IPS-20b (cell line): Measurements from ENCODE around the gene SLC27A2.
"Not testable (repeated sequence)": the region's sequence is repeated elsewhere in the genome, so short reads cannot be mapped to it uniquely, and the experiment has no call there.

Experiments used
- H3K27ac ChIP-seq: one replicate; pipeline ENCODE4 v1.5.1; 2013; ENCODE audit warnings: low read length
- H3K27me3 ChIP-seq: 2 replicates; pipeline ENCODE4 v1.6.1; 2013; ENCODE audit warnings: mild to moderate bottlenecking, low read length, inconsistent platforms; ENCODE audit not compliant: insufficient read depth
- H3K36me3 ChIP-seq: 2 replicates; pipeline ENCODE4 v1.6.1; 2013; ENCODE audit warnings: low read depth, mild to moderate bottlenecking, inconsistent platforms, low read length, moderate library complexity; ENCODE audit not compliant: insufficient read depth
- H3K4me1 ChIP-seq: 2 replicates; pipeline ENCODE4 v1.6.1; 2013; ENCODE audit warnings: mild to moderate bottlenecking, control low read depth, inconsistent platforms, low read length, moderate library complexity; ENCODE audit not compliant: insufficient read depth
- H3K4me3 ChIP-seq: 2 replicates; pipeline ENCODE4 v1.5.1; 2013; ENCODE audit warnings: mild to moderate bottlenecking, low read length, inconsistent platforms
- H3K9ac ChIP-seq: 2 replicates; pipeline ENCODE4 v1.6.1; 2013; ENCODE audit warnings: low read depth, mild to moderate bottlenecking, inconsistent platforms, low read length, moderate library complexity
- H3K9me3 ChIP-seq: 2 replicates; pipeline ENCODE4 v1.6.1; 2013; ENCODE audit warnings: mild to moderate bottlenecking, low read depth, low read length, inconsistent platforms; ENCODE audit not compliant: insufficient read depth

The SLC27A2 gene

DNA sequence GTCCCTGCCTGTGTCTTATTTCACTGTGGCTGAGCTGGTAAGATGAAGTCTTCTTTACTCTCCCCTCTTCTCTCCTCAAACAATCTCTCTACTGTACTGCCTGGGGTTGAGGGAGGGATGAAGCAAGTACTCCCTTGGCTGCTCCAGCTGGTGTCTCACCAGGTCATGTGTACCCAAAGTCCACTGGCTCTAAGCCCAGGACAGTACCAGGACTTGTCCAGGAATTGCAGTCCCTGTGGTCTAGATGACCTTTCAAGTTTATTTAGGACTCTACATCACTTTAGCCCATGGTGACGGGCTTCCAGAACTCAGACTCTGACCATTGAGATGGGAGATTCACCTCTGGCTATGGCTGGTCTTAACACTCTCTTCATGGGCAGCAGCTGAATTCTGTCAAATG is 17.5 kb upstream of the SLC27A2 start:
- Histone ChIP-seq H3K9me3 (no peaks in the 10 kb centered on the region; the same call in 1 of the 2 replicates), H3K4me1 (no peaks in the 10 kb centered on the region; the same call in 1 of the 2 replicates), H3K27me3 (no peaks in the 10 kb centered on the region), H3K9ac (no peak overlapping the region), H3K27ac (no peak overlapping the region), H3K4me3 (no peak overlapping the region), H3K36me3 (no peaks in the 10 kb centered on the region)

DNA sequence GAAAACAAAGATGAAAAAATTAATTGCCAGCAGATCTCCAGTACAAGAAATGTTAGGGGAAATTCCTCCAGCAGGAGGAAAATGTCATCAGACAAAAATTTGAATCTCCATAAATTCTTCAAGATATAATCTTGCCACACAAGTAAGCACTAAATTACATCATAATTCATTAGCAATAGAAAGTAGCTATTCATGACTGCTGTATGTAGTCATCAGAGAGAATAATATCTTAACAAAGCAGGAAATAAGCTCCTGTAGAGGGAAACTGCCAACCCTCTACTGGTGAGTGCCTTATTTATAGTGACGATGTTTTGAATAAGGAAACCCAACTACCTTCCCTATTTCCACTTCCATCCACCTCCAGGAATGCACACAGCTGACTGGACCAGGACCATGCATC is 15.8 kb upstream of the SLC27A2 start:
- H3K9me3 ChIP-seq, result no peaks in the 10 kb centered on the region
- H3K36me3 ChIP-seq, result no peaks in the 10 kb centered on the region
- no peaks in the 10 kb centered on the region; the same call in 1 of the 2 replicates for H3K4me1 ChIP-seq
- H3K27me3 ChIP-seq, result no peaks in the 10 kb centered on the region
- H3K9ac ChIP-seq, result no peak overlapping the region
- H3K27ac ChIP-seq, result no peak overlapping the region
- no peak overlapping the region for H3K4me3 ChIP-seq

DNA sequence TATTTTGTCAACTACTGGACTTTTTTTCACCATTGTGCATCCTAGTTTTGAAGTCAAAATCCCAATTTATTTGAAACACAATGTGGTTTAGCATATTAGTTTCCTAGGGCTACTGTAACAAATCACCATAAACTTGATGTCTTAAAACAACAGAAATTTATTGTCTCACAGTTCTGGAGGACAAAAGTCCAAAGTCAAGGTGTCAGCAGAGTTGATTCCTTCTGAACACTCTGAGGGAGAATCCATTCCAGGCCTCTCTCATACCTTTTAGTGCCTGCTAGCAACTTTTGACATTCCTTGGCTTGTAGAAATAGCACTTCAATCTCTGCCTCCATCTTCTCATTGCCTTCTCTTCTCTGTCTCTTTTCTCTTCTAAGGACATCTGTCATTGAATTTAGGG is 14.9 kb upstream of the SLC27A2 start:
- Histone ChIP-seq H3K27me3 (no peaks in the 10 kb centered on the region), H3K36me3 (no peaks in the 10 kb centered on the region), H3K4me1 (no peaks in the 10 kb centered on the region; the same call in 1 of the 2 replicates), H3K4me3 (no peak overlapping the region), H3K27ac (no peak overlapping the region), H3K9me3 (no peaks in the 10 kb centered on the region), H3K9ac (no peak overlapping the region)

DNA sequence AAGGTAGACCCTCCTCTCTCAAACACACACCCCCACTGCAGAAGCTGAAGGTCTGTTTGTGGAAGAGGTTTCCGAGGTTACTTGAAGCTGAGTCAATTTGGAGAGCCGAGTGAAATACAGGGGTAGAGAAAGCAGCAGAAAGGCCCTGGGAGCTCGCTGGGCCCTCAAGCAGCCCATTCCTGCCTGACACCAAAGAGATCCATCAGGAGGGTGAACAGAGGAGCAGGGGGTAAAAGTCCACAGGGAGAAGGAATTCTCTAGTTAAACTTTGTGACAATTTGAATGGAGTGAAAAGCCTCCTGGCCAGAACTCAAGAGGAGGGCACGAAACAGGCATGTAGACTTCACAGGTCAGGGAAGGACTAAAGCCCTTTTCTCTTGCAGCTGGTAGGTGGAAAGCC is 13.6 kb upstream of the SLC27A2 start:
- no peaks in the 10 kb centered on the region for H3K27me3 ChIP-seq
- no peaks in the 10 kb centered on the region; the same call in 1 of the 2 replicates for H3K4me1 ChIP-seq
- H3K9ac ChIP-seq, result no peak overlapping the region
- H3K27ac ChIP-seq, result no peak overlapping the region
- no peaks in the 10 kb centered on the region for H3K36me3 ChIP-seq
- no peak overlapping the region for H3K4me3 ChIP-seq
- no peaks in the 10 kb centered on the region for H3K9me3 ChIP-seq

DNA sequence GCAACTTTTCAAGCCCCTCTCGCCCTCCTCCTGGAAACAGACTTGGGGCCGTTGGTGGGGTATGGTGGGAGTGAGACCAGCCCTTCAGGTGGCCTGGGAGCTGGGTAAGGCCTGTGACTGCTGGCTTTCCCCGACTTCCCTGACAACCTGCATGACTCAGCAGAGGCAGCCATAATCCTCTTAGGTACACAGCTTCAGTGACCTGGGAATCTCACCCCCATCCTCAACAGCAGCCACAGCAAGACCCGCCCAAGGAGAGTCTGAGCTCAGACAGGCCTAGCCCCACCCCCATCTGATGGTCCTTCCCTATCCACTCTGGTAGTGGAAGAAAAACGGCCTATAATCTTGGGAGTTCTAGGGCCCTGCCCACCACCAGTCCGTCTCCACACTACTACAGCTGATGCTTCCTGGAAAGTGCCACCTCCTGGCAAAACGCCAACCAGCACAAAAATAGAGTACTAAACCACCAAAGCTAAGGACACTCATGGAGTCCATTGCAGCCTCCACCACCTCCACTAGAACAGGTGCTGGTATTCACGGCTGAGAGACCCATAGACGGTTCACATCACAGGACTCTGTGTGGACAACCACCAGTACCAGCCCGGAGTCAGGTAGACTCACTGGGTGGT is 13.1 kb upstream of the SLC27A2 start:
- no peaks in the 10 kb centered on the region for H3K27me3 ChIP-seq
- H3K36me3 ChIP-seq, result no peaks in the 10 kb centered on the region
- H3K27ac ChIP-seq, result no peak overlapping the region
- H3K4me3 ChIP-seq, result no peak overlapping the region
- H3K9ac ChIP-seq, result no peak overlapping the region
- no peaks in the 10 kb centered on the region; the same call in 1 of the 2 replicates for H3K4me1 ChIP-seq
- H3K9me3 ChIP-seq, result no peaks in the 10 kb centered on the region

DNA sequence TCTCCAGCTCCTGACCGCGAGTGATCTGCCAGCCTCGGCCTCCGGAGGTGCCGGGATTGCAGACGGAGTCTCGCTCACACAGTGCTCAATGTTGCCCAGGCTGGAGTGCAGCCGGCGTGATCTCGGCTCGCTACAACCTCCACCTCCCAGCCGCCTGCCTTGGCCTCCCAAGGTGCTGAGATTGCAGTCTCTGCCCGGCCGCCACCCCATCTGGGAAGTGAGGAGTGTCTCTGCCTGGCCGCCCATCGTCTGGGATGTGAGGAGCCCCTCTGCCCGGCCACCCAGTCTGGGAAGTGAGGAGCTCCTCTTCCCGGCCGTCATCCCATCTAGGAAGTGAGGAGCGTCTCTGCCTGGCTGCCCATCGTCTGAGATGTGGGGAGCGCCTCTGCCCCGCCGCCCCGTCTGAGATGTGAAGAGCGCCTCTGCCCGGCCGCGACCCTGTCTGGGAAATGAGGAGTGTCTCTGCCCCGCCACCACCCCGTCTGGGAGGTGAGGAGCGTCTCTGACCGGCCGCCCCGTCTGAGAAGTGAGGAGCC is 9.6 kb upstream of the SLC27A2 start:
- not testable (repeated sequence) for H3K27me3 ChIP-seq, H3K9me3 ChIP-seq, H3K27ac ChIP-seq, H3K9ac ChIP-seq, H3K36me3 ChIP-seq, H3K4me3 ChIP-seq, H3K4me1 ChIP-seq

DNA sequence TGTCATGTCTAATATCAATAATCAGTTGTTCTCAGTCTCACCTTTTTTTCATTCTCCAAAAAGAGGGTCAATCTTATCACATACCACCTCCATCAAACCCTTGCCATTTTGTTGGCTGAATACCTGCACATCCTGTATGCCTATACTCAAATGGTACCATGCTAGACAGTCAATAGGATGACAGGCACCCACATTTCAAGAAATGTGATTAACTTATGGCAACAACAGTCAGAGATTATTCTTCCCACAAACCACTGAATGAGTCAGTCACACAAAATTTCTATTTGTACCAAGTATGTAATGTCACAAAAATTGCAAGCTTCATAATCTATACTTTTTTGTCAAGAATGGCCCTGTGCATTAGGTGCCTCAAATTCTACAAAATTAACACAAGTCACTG is 5.1 kb upstream of the SLC27A2 start:
- peaks cover 25% of the 10 kb centered on the region for H3K27me3 ChIP-seq
- H3K9ac ChIP-seq, result no peak overlapping the region
- H3K4me1 ChIP-seq, result peaks cover 5% of the 10 kb centered on the region; the same call in 1 of the 2 replicates
- no peaks in the 10 kb centered on the region for H3K9me3 ChIP-seq
- H3K27ac ChIP-seq, result no peak overlapping the region
- no peaks in the 10 kb centered on the region for H3K36me3 ChIP-seq
- H3K4me3 ChIP-seq, result no peak overlapping the region

DNA sequence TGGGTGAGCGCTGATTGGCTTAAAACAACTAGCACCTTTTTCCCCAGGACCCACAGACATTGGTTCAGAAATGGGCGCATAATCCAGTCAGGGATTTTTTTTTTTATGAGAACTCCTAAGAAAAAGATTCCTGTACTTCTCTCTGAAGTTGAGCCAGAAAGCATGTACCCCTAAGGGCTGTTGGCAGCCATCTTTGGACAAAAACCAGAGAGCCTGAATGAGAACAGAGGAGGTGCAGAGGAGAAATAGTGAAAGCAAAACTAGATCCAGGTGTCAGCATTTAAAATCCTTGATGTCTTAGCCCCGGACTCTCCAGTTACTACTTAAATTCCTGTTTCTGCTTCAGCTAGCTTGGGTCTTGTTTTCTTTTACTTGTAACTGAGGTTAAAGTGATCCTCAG is 1.9 kb upstream of the SLC27A2 start:
- H3K4me1 ChIP-seq, result peaks cover 9% of the 10 kb centered on the region; the same call in 1 of the 2 replicates
- H3K27me3 ChIP-seq, result peaks cover 50% of the 10 kb centered on the region
- no peak overlapping the region for H3K4me3 ChIP-seq
- H3K9me3 ChIP-seq, result no peaks in the 10 kb centered on the region
- H3K9ac ChIP-seq, result no peak overlapping the region
- H3K27ac ChIP-seq, result no peak overlapping the region
- H3K36me3 ChIP-seq, result no peaks in the 10 kb centered on the region

DNA sequence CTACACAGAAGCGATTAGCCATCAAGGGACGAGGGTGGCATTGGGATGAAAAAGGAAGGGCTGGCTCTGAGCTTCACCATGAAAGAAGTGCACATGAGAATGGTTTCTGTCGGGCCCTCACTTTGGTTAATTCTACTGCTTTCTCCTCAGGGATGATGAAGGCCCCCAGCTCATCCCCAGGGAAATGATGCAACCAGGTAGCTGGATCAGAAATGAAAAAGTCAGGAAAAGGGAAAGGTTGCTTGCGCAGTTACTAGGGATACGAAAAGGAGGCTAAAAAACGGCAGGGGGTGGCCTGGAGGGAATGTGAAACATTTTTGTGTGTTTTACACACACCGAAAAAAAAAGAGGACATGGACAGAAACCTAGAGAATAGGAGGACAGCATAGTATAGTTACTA is 1.4 kb upstream of the SLC27A2 start:
- H3K4me1 ChIP-seq, result peaks cover 9% of the 10 kb centered on the region; the same call in 1 of the 2 replicates
- H3K36me3 ChIP-seq, result no peaks in the 10 kb centered on the region
- H3K27ac ChIP-seq, result no peak overlapping the region
- peaks cover 50% of the 10 kb centered on the region for H3K27me3 ChIP-seq
- no peak overlapping the region for H3K9ac ChIP-seq
- no peaks in the 10 kb centered on the region for H3K9me3 ChIP-seq
- no peak overlapping the region for H3K4me3 ChIP-seq

DNA sequence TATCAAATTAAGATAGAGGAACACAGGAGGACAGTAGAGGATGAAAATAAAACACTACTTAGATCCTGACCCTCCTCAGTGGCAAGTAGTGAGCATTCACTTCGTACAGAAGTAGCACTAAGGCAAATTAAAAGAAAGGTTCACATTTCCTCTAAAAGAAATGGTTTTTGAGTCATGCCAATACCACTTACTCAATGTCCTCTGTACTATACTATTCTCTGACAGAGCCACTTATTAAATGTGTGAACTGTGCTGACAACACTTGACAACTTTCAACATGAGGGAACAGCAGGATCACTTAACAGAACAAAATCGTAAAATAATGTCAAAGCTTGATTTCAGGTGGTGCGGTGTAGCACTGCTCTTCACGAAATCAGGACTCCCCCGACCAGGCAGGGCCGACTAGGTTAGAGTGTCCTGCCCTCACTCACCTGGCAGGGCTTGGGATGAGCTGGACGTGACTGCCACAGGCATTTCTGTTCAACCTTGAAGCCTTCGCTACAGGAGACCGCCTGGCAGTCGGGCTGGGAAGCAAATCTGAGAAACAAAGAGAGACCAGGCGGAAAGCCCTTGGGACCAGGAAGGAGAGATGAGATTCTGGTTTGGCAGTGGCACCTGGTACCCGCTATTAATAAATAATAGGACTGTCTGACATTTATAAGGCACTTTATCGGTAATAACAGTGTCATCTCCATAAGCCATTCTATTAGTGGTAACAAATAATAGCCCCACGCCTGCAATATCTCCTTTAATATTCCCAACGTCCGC is 611 bp upstream of the SLC27A2 start:
- no peaks in the 10 kb centered on the region for H3K36me3 ChIP-seq
- peaks cover 9% of the 10 kb centered on the region; the same call in 1 of the 2 replicates for H3K4me1 ChIP-seq
- H3K27me3 ChIP-seq, result peaks cover 50% of the 10 kb centered on the region
- H3K4me3 ChIP-seq, result peak overlapping the region; percentile 78
- H3K9me3 ChIP-seq, result no peaks in the 10 kb centered on the region
- H3K27ac ChIP-seq, result no peak overlapping the region
- peak overlapping the region; percentile 24; the same call in 1 of the 2 replicates for H3K9ac ChIP-seq

DNA sequence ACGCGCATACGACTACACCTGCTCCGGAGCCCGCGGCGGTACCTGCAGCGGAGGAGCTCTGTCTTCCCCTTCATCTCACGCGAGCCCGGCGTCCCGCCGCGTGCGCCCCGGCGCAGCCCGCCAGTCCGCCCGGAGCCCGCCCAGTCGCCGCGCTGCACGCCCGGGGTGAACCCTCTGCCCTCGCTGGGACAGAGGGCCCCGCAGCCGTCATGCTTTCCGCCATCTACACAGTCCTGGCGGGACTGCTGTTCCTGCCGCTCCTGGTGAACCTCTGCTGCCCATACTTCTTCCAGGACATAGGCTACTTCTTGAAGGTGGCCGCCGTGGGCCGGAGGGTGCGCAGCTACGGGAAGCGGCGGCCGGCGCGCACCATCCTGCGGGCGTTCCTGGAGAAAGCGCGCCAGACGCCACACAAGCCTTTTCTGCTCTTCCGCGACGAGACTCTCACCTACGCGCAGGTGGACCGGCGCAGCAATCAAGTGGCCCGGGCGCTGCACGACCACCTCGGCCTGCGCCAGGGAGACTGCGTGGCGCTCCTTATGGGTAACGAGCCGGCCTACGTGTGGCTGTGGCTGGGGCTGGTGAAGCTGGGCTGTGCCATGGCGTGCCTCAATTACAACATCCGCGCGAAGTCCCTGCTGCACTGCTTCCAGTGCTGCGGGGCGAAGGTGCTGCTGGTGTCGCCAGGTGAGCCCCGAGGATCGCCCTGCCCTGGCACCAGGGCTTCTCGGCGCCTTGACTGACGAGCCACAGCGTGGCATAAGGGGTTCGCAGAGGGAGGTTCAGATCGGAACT is 420 bp downstream of the SLC27A2 start:
- H3K27ac ChIP-seq, result no peak overlapping the region

More for the DNA sequence above, 420 bp downstream of the SLC27A2 start:
- Histone ChIP-seq H3K4me3 (peak overlapping the region; percentile 78), H3K27me3 (peaks cover 50% of the 10 kb centered on the region), H3K4me1 (peaks cover 9% of the 10 kb centered on the region; the same call in 1 of the 2 replicates), H3K36me3 (no peaks in the 10 kb centered on the region), H3K9me3 (no peaks in the 10 kb centered on the region), H3K9ac (peak overlapping the region; percentile 42; the same call in 1 of the 2 replicates)
